GM18499 (cell line): ENCODE measurements around the gene UTY.

Experiments used
- ATAC-seq: cut with Tn5 transposase; IDR thresholded peaks from one replicate; pipeline ENCODE4 v1.9.1; 2021; ENCODE audit warnings: moderate number of reproducible peaks; ENCODE audit not compliant: insufficient read depth, unreplicated experiment

UTY gene

GRCh38 chrY:13416869-13417661, 62.8 kb downstream of the UTY start:
- ATAC-seq: no peak

GRCh38 chrY:13415556-13415955, 64.3 kb downstream of the UTY start:
- ATAC-seq: no peak

- no peak for ATAC-seq
These were observed 81.0 kb downstream of the UTY start for GRCh38 chrY:13398876-13399275.

- no peak for ATAC-seq
These were observed 98.6 kb downstream of the UTY start for GRCh38 chrY:13381110-13381683.

- ATAC-seq: no peak
These were observed 108.7 kb downstream of the UTY start for GRCh38 chrY:13370868-13371800.

GRCh38 chrY:13370245-13370644, 109.6 kb downstream of the UTY start:
- ATAC-seq: no peak

GRCh38 chrY:13368513-13368845, 111.4 kb downstream of the UTY start:
- no peak for ATAC-seq

GRCh38 chrY:13363641-13364040, 116.2 kb downstream of the UTY start:
- ATAC-seq: no peak

- ATAC-seq: no peak
These were observed 117.2 kb downstream of the UTY start for GRCh38 chrY:13362662-13363061.

GRCh38 chrY:13361656-13362636, 117.9 kb downstream of the UTY start:
- ATAC-seq: no peak

GRCh38 chrY:13351443-13351842, 128.4 kb downstream of the UTY start:
- no peak for ATAC-seq

GRCh38 chrY:13347106-13347505, 132.7 kb downstream of the UTY start:
- ATAC-seq: no peak

- ATAC-seq: no peak
These were observed 134.3 kb downstream of the UTY start for GRCh38 chrY:13345549-13345948.

GRCh38 chrY:13343307-13343946, 136.4 kb downstream of the UTY start:
- no peak for ATAC-seq

GRCh38 chrY:13339939-13340338, 139.9 kb downstream of the UTY start:
- no peak for ATAC-seq

- ATAC-seq: no peak
These were observed 140.5 kb downstream of the UTY start for GRCh38 chrY:13339381-13339780.

GRCh38 chrY:13338711-13339110, 141.1 kb downstream of the UTY start:
- ATAC-seq: no peak

GRCh38 chrY:13337934-13338333, 141.9 kb downstream of the UTY start:
- ATAC-seq: no peak

GRCh38 chrY:13333791-13334190, 146.0 kb downstream of the UTY start:
- no peak for ATAC-seq

- ATAC-seq: no peak
These were observed 149.2 kb downstream of the UTY start for GRCh38 chrY:13330651-13331050.
